Measurements from ENCODE around the gene MED13L. TPM values are rescaled to one million over a fixed set of nuclear protein-coding genes. Genes with fewer than 3 reads are reported as not detected.

MED13L gene
- polyA plus RNA-seq, 10 donors, result 43.0 to 60.2 (median 47.3) TPM

DNA sequence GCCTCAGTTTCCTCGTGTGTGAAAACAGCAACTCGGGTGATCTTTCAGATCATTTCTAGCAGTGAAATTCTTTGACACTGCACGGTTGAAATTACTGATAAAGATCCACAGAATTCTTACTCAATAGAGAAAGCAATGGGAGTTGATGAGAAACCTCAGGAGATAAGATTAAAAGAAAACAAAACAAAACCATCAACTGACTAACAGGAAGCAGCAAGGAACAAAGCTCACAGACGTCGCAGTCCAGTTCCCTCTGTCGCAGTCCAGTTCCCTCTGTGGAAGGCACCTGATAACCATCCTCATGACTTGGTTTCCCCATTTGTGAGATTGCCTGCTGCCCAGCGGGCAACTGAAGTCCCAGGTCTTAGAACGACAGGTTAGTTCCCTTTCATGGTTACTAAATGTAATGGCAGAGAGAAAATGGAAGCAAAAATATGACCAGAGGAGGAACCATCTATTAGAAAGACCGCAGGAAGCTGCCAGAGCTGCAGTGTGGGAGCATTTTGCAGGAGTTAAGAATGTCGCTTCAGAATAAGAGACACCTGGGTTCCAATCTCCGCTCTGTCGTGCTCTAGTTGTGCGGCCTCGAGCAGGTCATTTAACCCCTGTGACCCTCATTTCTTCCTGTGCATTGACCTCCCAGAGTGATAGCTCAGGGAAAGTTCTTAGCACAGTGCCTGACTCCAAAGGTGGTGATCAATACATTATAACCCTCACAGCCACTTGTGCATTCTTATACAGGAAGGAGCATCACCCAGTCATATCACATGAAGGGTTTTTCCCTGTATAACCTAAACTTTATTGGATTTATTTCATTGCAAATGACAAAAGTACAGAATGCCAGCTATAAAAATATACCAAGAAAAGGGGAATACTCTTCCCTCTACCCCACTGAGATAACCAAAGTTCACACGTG is 5.1 kb upstream of the MED13L start:
- no peak for DNase-seq

DNA sequence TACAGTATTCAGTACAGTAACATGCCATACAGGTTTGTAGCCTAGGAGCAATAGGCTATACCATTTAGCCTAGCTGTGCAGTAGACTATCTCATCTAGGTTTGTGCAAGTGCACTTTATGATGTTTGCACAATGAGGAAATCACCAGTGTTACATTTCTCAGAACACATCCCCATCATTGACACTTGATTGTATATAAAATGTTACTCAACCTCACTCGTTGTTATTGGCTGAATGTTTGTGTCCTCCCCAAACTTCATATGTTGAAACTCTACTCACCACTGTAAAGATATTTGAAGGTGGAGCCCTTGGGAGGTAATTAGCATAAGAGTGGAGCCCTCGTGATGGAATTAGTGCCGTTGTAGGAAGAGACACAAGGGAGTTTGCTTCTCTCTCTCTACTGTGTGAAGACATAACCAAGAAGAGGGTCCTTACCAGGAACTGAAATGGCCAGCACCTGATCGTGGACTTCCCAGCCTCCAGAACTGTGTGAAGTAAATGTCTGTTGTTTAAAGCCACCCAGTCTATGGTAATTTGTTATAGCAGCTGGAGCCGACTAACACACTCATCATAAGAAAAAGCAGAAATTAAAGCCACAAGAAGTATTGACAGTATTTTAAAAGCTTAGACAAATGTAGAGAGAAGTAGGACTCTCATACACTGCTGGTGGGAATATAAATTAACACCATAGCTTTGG is 3.2 kb upstream of the MED13L start:
- DNase-seq, result no peak

DNA sequence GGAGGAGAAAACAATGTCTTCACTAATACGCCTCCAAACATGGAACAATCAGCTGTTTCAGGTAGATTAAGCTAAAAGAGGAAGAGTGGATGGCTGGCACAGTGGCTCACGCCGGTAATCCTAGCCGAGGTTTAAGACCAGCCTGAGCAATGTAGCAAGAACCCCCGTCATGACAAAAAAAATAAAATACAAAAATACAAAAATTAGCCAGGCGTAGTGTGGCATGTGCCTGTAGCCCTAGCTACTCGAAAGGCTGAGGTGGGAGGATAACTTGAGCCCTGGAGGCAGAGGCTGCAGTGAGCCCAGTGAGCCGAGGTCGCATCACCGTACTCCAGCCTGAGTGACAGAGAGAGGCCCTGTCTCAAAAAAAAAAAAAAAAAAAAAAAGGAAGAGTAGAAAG is 1.2 kb upstream of the MED13L start:
- DNase-seq, result no peak

DNA sequence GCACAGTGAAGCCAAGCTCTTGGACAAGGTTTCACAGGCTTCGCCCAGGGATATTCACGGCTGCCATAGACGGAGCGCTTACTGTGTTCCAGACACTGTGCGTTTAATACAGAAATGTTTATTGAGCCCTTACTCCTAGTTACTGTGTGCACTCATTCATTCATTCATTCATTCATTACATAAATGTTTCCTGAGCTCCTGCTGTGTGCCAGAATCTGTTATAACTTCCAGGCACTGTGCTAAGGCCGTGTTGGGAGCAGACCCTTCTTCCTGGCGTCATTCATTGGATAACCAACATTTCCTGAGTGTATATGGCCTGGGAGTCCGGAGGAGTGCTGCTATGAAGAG is 760 bp upstream of the MED13L start:
- no peak for DNase-seq

DNA sequence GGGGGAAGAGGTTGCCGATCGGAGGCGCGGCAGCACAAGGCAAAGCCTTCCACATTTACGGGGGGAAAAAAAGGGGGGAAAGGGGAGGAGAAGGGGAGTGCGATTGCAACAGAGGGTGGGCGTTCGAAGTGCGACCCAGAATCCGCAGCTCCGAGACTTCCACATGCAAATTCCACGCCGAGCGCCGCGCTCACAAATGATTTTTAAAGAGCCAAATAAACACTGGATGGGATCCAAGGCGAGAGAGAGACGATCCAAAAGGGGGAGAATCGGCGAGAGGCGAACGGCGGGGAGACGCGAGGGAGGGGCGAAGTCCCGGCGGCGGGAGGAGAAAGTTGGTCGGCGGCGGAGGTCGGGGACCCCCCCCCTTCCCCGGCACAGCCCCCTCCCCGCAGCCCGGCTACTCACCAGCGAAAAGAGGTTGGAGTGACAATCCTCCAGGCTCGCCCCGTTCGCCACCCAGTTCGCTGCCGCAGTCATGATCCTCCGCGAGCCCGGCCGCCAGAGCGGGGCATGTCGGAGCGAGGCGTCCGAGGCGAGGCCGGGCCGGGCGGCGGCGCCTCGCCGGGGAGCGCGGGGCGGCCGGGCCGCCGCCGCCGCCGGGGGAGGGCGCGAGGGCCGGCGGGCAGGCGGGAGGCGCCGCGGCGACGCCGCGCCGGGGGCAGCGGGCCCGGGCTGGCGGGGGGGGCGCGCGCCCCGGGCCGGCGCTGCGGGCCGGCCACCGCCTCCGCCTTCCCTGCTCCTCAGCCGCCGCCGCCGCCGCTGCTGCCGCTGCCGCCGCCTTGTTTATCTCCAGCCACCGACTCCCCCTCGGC is 634 bp downstream of the MED13L start:
- DNase-seq, result peak; percentile 81 to 95 (median 88)

DNA sequence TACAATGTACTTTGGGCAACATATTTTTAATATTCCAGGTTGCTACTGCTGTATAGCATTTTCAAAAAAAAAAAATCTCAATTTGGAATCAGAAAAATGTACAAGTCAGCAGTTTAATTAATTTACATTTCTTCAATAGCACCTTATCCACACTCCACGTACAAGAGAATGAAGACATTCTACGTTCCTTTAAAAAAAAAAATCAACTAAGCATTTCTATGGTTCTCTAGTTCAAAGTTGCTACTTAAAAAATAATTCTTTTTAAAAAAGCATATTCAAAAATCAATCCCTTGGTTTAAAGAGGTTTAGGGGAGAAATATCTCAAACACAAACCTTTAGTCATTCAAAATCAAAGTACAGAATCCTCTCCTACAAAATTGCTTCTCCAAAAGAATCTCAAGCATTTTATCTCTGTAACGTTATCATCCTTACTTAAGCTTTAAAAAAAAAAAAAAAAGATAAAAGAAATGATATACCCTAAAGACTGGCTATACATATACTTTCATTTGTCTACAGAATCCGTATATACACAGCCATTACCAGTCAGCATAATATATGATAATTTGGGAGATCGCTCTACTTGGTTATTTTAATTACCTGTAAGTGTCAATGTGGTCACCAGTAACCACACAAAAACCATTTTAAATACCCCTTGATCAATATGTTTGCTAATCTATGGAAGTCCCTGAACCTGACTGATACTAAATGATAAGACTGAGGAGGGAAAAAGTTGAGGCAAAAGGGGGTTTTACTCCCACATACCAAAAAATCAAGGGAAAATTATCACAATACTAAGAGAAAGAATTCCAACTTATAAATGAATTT is 2.7 kb downstream of the MED13L start:
- DNase-seq, result no peak

DNA sequence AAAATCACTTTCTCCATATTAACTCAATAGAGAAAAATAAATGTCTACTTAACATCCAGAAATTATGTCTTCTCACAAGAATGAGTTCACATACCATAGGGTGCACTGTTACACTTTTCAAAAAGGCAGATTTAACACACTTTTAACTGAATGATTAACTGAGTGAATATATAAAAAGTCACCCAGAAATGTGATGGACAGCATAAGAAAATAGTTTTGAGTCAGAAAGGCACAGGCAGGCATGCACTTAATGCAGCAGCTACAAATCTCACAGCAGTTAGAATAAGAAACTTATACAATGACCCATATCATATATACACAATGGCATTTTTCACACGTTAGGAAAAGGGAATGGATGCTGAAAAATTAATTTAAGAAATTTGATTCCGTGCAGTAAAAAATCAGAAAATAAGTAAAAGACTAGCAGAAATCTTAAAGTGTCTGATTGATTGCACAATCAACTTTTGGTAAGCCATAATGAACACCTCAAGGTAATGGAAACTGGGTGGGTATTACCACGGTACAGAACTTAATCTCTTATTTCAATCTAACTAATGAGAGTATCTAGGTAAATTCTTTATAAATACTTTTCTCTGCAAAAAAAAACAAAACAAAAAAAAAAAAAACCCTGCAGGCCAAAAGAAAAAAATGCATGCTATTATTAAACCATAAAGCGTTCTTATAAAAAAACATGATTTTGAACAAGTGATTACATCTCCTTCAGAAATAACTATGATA is 3.5 kb downstream of the MED13L start:
- DNase-seq, result no peak

DNA sequence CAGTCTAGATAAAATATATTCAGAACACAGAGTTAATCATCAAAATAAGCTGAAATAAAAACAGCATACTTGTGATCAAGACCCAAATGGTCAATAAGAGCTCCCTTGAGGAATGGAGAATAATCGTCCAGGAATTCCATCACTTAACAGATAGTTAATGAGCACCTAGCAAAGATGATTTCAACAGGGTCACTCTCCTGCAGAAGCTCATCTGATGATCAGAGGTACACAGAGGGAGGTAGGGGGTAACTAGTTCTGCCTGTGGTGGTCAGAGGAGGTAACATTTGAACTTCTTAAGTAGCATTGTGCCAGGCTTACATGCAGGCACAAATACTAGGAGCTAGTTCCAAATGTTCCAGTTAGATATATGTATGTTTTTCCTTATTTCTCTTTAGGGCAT is 9.5 kb downstream of the MED13L start:
- no peak for DNase-seq

DNA sequence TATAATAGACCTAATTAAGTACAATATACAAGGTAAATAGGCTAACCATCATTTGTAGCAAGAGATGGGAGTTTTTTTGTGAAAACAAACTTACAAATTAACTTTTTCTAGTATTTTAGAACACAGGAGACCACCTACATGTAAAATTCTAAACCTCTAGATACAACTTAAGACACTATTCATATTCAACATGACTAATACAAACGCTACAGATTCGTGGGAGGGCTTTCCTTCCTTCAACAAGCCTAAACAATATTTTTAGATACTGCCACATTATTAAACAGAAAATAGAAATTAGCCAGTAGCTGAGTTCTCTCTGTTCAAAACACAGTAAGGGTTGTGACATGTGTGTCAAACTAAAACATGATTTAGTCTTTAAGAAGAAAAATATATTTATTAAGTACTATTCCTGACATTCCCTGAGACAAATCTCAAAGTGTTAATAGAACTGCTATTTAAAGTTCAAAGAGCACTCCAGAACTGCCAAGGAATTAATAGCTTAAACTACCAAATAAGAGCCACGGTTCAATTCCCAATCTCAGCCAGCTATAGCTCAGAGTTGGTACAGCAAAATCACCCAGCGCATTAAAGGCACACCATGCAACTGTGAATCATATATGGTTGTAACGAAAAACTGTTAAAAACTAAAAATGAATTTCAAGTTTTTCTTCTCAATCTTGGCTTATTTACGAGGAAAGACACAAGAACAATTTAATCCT is 10.7 kb downstream of the MED13L start:
- DNase-seq, result no peak

DNA sequence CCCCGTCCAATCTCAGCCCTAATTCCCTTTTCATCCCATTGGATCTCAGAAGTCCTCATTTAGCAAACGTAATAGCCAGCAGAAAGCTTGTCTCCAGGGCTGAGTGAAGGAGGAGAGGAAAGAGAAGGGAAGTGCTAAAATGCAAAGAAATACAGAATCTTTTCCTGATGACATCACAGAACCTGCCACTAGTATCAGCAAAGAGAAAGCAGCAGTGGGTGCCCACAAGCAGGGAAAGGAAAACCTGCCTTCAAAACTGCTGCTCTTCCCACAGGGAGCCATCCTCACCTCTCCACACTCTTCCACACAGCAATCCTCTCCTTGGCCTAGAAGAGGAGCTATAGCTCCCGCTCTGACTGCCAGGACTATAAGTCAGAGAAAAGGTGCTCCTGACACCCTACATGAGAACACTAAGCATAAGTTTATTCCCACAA is 11.3 kb downstream of the MED13L start:
- DNase-seq, result no peak

DNA sequence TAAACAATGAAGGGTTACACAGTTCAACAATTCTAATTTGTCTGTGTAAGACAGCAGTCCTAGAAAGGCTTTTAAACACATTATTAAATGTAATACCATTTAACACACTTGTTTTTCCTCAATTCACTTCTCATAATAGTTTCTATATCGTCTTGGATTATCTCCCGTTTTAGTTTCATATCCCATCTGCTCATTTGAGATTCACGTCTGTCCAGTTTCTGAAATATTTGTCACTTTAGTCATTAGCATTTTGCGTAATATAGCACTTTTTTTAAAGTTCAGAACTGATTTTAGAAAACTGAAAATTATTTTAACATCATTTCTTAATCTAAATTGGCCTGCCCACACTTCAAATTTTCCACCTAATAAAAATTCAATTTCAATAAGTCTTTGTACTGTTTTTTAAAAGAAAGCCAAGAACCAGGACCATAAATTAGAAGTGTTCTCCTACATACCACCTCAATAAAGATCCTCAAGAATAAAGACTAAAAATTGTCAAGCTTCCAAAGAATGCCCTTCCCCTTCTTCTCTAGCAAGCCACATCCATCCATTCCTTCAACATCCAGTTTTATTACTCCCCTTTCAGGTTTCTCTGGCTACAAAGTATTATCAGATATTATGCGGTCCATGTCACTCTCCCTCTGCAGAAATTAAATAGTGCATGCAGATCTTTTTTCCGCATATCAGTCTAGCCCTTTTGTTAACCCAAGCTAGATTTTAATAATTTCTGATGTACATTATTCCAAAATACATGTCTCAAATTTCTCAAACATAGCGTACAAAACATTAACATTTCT is 11.9 kb downstream of the MED13L start:
- DNase-seq, result no peak

DNA sequence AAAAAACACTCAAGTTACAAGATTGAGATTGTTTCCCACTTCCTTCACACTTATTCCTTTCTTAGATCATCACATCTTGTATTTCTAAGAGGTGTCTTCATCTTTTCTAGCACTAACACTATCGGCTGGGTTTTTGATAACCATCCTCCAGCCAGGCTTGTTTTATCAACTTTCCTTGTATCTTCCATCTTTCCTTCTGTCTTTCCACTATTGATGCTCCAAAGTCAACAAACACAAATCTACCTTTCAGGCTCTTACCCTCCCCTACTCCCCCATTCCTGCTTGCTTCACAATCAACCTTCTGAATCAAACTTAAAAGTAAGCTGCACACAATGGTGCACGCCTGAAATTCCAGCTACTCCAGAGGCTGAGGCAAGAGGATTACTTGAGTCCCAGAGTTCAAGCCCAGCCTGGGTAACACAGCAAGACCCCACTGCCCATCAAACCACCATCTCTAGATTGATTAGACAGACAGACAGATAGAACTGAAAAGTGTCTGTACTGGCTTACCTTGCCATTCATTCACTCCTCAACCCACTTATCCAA is 12.9 kb downstream of the MED13L start:
- DNase-seq, result no peak

DNA sequence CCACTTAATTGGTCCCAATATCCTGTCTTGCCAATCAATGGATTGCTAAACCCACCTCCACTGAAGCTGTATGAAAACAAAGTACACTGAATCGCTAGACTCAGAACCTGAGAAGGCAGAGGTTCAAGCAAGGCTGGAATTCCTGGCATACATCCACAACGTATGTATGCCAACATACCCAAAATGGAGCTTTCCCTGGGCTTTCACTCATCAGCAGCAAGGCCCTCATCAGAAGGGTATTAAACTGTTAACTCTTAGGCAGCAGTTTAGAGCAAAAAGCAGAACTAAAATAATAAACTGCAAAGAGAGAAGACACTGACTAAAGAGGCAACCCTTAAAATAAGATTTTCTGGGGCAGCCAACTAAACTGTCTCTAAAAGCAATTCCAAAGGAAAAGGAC is 13.6 kb downstream of the MED13L start:
- no peak for DNase-seq

DNA sequence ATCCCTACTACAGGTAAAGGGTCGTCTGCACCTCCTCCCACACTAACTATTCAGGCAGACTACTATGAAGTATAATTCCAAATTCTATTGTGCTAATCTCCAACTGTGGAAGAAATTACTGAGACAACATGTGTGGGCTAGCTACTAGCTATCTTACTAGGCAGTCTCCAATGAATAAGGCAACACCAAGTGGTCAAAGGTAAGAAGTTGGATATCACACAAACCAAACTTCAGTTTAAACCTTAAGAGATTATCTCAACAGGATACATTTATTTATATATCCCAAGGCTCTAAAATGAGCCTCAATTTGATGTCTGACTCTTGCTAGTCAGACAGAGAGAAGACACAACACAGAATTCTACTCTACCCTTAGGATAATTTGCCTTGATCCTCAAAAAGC is 14.1 kb downstream of the MED13L start:
- no peak for DNase-seq

DNA sequence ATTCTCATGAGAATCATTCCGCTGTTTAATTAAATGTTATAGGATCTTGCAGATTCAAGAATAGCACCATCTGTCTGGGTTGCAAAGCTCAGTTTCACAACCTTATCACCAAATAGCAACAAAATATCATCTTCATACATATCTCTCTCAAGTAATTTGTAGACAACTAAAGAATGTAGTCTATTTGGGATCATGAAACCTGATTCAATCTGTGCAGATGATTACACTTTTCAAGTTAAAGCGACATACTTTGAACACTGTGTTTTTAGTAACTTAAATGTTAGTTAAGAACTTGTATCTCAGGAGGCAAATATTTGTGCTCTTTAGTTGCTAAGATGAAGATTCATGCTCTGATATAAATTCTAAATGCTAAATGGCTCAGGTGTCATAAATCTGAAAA is 14.8 kb downstream of the MED13L start:
- no peak for DNase-seq

DNA sequence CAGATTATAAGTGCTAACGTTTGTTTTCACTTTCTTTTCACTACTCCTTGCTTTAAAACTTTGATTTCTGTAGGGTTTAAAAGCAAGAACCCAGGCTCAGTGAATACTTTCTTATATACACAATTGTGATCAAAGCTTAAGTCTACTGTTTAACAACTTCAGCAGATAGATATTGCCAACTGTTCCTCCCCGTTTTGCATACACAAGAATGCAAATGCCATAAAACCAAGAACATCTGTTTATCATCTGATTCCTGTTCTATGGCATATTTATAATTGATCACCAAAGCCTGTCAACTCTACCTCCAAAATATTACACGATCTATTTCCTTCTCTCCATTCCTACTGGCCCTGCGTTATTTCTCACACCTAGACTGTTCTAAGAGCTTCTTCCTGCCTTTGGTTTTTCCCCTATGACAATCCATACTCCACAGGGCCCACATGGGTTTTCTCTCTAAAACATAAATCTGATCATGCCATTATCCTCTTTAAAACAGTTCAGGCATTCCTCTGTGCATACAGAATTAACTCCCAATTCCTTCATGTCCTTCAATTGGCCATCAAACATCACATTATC is 15.9 kb downstream of the MED13L start:
- DNase-seq, result no peak

DNA sequence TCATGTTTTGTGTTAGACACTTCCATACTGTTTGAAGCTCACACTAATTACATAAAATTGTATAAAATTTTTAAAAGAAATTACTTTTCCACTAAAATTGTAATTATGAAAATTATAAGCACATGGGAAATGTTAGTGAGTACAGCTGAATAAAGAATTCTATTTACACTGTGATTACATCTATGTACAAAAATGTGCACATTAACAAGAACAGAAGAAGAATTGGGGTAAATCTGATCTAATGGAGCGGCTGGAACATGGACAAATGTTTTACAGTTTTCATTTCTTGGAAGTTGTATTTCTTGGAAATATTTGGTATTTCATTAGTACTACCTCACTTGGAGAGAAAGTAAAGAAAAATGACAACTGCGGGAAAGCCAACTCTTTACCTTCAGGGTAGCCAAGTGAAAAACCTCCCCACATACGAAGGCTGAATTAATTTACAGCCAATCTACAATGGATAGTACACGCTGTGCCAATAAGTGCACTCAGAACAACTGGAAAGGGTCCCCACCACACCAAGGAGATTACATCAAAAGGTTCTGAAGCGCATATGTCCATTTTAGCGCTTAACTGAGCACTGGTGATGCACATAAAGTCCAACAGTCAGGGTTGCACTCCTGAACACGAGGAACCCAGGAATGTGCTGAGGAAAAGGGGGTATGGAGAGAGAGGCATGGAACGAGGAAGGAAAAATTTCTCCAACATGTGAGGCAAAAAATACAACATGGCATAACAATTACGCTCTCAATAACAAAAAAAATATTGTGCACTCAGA is 17.5 kb downstream of the MED13L start:
- DNase-seq, result no peak

DNA sequence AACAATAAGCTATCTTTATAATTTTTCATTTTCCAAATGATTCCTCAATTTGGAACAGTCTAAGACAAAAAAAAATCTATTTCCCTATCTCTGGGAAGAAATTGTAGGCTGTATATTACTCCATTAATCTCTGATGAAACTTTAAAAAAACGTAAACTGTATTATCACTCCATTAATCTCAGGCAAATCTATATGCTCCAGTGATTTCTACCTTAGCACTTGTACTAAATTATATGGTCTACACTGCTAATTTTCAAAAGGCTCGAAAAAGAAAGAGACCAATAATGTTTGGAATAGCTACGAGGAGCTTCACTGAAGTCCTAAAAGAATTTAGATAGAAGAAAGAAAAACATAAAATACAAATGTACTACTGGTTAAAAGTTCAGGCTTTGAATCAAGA is 19.7 kb downstream of the MED13L start:
- DNase-seq, result no peak

Measured in muscle of back (tissue), 11 donors.